ENCODE results near the gene DNAJC30.
A peak's percentile ranks its signal among the peaks of the same experiment; 100 is the strongest.
"Not testable (repeated sequence)": the region's sequence is repeated elsewhere in the genome, so short reads cannot be mapped to it uniquely, and the experiment has no call there.

DNAJC30 gene

DNA sequence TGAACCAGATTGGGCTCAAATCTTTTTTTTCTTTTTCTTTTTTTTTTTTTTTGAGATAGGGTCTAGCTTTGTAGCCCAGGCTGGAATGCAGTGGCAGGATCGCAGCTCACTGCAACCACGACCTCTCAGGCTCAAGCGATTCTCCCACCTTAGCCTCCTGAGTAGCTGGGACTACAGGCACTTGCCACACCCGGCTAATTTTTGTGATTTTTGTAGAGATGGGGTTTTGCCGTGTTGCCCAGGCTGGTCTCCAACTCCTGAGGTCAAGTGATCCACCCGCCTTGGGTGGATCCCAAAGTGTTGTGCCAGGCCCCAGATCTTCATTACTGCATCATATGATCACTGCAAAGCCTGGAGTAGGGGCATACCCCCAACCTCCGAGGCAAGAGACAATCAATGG lies 2.8 kb downstream of the DNAJC30 start:
- no peak for DNase-seq

DNA sequence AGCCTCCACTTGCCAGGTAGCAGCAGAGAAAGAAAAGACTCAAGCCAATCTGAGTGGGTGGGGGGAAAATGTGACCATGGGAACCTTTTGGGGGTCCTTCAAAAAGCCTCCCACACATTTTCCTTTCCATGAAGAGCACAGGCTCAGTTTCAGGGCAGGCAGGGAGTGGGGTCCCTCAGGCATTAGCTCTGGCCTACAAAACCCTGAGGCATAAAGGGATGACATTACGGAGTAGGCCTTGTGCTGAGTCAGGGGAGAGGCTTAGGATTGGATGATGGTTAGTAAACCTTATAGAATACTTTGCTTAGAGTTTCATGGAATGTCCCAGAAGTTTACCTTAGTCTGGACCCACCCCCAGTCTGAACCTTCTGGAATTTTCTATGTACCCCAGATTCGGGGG lies 3.5 kb downstream of the DNAJC30 start:
- DNase-seq: no peak

DNA sequence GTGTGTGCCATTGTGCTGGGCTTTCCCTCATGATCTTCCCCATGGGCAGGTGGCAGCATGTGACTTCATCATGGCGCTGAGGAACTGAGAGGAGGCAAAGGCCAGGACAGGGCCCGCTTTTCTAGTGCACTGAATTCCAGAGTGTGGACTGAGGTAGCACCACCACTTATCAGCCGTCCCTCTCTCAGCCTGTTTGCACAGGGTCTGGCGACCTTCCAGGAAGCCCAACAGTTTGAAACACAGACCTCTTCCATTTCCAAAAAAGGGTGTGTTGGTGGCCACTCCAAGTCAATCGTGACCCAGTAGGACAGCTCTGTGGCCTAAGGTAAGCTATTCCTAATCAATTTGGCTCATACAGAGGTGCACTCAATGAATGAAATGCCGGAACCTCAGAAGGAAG lies 4.4 kb downstream of the DNAJC30 start:
- DNase-seq: no peak

DNA sequence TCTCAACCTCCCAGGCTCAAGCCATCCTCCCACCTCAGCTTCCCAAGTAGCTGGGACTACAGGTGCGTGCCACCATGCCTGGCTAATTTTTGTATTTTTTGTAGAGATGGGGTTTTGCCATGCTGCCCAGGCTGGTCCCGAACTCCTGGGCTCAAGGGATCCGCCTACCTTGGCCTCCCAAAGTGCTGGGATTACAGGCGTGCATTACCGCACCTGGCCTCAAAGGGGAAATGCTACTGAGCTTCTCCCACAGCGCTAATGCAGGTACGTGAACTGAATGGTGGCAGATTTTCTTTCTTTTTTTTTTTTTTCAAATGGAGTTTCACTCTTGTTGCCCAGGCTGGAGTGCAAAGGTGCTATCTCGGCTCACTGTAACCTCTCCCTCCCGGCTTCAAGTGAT lies 7.2 kb downstream of the DNAJC30 start:
- not testable (repeated sequence) for DNase-seq

DNA sequence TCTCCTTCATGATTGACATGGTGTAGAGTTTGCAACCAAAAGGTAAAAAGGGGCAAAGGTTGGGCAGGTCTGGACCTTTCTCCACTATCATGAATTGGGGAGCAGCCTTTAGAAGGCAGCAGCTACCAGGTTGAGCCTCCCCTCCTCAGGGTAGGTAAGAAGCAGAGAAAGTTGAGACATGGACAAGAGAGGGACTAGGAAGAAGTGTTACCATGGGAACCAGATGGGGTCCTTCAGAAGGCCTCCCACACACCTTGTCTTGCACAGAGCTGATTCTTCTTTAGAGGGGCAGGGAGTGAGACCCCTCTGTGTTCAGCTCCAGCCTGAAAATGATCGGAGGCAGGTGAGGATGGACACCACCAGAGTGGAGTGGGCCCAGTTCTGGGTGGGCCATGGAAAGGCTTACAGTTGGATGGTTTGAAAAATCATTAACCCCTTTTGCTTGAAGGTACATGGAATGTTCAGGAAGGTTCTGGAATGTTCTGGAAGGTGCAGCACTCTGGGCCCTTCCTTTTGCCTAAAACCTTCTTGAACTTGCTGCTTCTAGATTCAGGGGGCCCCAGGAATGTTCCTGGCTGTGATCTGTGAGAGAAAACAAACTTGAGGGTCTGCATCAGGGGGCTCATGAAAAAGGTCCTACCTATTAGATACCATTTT lies 8.7 kb downstream of the DNAJC30 start:
- DNase-seq: no peak

DNA sequence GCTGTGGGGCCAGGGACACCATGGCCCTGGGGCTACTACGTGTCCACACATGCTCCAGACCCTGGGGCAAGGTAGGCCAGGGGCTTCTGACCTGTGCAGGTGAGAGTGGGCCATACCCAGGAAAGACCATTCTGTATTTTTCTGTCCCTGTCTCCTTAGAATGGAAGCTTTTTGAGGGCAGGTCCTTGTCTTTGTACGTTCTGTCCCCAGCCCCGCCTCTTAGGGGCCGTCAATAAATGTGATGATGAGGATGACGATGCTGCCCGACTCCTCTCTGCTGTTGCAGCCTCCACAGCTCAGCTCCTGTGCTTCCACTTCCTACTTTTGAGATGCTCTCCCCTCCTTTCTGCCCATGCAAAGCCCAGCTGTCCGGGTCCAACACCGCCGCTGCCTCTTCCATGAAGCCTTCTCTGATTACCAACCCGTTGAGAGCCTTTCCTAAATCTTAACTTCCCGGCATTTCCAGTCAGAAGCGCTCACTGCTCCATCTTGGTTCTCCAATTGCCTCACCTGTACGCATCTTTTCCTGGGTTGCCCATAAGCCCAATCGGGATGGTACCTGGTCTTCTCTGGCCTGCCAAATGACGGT lies 11.3 kb downstream of the DNAJC30 start:
- DNase-seq: no peak

DNA sequence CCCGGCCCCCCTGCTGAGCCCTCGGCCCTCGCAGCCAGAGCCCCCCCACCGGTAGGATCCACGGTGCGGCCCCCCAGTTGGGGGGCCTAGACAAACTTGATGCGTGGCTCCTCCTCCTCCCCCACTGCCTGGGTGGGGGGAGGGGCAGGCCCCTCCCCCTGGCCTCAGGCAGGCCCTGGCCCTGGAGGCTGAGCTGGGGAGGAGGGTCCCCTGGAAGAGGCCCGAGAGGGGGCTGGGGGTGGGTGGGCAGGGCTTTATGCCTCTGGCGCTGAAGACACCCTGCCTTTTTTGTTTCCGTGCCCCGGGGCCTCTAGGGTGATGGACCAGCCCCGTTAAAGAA lies 12.0 kb downstream of the DNAJC30 start:
- no peak for DNase-seq

DNA sequence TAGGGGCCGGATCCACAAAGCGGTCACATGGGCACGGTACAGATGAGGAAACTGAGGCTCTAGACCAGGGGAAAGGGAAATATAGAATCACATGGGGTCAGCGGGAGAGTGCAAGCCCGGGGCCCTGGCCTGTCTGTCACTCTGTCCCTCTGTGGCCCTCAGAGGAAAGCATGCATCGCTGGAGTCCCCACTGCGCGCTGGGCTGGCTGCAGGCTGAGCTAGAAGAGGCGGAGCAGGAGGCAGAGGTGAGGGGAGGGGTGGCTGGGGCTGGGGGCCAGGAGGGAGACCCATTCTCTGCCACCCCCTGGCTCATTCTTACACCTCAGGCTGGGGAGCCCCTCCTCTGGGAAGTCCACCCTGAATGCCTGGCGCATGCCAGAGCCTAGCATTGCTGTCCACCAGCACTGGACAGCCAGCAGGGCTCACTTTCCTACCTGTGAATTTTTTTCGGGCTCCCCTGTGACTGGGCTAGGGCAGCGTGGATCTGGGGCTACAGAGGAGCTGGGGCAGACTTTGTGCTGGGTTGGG lies 13.3 kb downstream of the DNAJC30 start:
- DNase-seq: no peak

DNA sequence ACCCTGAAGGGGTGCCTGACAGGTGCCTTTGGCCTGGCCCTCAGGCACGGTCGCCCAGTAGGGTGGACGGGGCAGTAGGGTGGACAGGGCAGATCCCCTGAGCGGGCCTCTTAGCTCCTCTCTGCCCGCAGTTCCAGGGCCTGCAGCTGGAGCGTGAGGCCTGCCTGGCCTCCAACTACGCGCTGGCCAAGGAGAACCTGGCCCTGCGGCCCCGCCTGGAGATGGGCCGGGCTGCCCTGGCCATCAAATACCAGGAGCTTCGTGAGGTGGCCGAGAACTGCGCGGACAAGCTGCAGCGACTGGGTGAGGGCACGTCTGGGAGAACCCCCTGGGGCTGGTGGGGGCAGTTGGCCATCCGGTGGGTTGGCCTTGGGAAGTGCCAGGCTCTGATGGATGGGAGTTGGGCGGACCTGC lies 14.0 kb downstream of the DNAJC30 start:
- no peak for DNase-seq

DNA sequence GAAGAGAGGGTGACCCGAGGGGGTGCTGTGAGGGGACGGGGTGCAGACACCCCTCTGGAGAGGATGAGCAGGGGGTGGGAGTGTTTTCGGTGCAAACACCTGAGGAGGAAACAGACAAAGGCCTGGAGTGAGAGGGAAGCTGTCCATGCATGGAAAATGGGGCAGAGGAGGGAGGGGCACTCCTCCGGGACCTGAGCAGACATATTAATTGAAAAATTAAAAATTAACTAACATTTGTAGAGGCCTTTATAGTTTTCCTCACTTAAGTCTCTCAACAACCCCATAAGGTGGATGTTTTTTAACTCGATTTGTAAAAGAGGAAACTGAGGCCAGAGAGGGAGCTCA lies 14.4 kb downstream of the DNAJC30 start:
- peak; percentile 42 for DNase-seq

DNA sequence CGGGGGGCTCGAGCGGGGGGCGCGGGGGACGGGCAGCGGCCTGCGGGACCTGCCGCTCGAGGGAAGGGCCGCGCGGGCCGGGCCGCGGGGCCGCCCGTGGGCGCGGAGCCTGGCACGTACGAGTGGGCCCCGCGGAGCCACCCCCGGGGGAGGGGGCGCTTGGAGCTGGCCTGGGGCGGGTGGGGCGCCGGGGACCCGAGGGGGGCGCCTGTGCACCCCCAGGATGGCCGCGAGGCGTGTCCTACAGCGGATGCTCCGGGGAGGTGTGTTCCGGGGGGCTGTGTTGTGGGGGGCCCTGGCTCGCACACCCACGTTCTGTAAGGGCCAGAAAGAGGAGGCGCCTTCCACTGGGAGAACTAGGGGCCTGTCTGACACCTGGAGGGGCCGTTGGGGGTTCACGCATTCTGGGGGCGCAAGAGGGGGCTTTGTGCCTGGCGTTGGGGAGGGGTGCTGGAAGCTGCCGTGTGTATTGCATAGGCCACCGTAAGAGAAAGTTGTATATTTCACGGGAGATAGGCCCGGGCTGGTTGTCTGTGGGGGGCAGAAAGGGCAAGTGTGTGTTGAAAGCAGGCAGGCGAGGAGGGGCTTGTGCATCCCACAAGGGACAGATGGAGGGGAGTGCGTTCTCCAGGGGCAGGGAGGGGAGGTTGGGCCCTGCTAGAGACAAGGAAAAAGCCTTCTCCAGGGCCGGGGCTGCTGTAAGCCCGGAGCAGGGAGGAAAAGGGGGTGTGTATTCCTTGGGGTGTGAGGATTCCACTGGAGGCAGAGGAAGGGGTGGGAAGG lies 15.0 kb downstream of the DNAJC30 start:
- peak; percentile 75 for DNase-seq

DNA sequence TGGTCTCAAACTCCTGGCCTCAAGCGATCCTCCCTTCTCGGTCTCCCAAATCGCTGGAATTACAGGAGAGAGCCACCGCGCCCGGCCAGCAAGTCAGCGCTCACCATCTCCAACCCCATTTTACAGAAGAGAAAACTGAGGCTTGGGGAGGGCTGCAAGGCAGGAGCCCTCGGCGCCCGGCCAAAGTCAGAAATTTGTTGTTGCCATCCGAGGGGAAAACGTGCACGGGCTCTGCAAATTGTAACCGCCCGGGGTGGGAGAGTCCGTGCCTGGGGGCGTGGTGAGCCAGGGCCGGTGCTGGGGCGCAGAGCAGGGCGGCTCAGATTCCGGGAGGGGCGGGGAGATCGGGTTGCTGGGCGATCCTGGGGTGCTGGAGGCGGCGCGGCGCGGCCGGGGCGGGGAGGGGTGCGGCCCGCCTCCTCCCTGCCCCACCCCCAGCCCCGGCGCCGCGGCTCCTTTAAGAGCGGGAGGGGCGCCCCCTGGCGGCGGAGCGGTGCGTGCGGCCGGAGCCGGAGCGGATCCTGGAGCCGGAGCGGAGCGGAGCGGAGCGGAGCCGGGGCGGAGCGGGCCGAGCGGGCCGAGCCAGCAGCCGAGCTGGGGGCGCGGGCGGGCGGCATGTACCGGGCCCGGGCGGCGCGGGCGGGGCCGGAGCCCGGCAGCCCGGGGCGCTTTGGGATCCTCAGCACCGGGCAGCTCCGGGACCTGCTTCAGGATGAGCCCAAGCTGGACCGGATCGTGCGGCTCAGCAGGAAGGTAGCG lies 15.7 kb downstream of the DNAJC30 start, which contains the start of gene VPS37D:
Gene VPS37D (plus strand): TSS at position 488 of the 759 bp plus-strand sequence. CDS start 128 bp downstream, at position 616.
- DNase-seq: peak; percentile 64

DNA sequence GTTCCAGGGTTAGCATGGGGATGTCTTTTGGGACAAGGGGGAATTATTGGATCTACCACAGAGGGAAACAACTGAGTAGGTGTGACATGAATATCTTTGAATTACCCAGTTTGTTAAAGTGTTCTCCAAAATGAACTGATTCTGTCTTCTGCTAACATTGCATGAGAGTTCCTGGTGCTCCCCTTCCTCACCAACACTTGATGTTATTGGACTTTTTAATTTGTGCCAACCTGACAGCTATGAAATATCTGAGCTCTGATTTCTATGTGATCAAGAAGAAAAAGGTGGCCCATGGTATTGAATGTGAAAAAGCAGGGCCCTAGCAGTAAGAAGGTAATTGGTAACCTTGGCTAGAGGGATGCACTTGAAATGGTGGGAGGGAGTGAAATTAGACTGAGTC lies 20.2 kb downstream of the DNAJC30 start:
- DNase-seq: no peak

DNA sequence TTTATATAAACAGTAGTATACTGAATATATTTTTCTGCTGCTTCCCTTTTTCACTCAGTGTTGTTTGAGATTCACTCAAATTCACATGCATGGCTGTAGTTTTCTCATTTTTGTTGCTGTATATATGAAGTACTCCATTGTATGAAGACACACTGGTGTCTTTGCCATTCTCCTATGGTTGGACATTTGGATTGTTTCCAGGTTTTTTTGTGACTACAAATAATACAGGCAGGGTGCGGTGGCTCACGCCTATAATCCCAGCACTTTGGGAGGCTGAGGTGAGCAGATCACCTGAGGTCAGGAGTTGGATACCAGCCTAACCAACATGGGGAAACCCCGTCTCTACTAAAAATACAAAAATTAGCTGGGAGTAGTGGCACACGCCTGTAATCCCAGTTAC lies 22.7 kb downstream of the DNAJC30 start:
- DNase-seq: not testable (repeated sequence)

DNA sequence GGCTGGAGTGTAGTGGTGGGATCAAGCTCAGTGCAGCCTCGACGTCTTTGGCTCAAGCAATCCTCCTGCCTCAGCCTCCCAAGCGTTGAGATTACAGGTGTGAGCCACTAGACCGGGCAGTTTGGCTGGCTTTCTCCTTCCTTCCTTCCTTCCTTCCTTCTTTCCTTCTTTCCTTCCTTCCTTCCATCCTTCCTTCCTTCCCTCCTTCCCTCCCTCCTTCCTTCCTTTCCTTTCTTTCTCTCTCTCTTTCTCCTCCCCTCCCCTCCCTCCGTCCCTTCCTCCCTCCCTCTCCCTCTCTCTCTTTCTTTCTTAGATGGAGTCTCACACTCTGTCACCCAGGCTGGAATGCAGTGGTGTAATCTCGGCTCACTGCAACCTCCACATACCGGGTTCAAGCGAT lies 23.3 kb downstream of the DNAJC30 start:
- no peak for DNase-seq

DNA sequence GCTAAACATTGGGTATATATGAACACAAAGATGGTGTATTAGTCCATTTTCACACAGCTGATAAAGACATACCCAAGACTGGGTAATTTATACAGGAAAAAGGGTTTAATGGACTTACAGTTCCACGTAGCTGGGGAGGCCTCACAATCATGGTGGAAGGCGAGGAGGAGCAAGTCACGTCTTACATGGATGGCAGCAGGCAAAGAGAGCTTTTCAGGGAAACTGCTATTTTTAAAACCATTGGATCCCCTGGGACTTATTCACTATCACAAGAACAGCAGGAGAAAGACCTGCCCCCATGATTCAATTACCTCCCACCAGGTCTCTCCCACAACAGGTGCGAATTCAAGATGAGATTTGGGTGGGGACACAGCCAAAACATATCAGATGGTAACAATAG lies 27.9 kb downstream of the DNAJC30 start:
- not testable (repeated sequence) for DNase-seq

DNA sequence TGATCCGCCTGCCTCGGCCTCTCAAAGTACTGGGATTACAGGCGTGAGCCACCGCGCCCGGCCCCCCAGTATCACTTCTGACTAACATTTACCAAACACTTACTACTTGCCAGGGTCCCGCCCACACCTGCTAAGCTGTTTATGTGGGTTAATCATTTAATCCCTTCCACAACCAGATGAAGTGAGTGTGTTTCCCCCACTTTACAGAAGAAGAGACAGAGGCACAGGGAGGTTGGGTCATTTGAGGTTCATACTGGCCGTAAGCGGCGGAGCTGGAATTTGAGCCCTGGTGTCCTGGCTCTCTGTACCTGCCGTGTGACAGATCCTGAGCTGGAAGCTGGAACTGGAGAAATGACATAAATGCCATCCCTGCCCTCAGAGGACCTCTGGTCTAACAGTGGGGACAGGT lies 30.7 kb downstream of the DNAJC30 start:
- no peak for DNase-seq

DNA sequence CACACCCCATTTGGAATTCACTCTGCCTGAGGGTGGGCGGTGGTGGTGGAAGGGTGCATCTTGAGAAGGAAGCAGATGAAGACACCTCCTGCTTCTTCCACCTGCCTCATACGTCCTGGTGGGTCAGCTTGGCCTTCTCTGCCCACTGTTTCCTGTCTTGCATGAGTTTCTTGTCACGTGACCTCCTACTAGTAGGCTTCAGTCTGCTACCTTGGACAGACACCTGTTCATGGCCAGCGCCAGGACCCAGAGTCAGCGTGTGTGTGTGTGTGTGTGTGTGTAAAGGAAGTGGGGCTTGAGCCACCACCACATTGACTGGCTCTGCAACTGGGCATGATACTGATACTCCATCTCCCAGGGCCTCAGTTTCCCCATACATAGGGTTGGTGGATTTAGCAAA lies 32.7 kb downstream of the DNAJC30 start:
- no peak for DNase-seq

DNA sequence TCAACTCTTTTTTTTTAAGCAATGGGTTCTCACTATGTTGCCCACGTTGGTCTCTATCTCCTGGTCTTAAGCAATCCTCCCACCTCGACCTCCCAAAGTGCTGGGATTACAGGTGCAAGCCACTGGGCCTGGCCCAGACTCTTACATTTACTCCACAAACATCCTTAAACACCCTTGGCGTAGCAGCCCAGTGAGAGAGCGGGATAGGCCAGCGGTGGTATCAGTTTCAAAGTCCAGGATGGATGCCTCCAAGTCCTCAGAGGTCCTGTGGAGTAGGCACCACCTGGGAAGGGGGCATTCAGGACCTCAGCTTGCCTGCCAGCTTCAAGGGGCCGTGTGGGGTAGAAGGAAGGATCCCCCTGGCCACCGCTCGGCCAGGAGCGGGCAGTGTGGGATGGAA lies 33.7 kb downstream of the DNAJC30 start:
- no peak for DNase-seq

DNA sequence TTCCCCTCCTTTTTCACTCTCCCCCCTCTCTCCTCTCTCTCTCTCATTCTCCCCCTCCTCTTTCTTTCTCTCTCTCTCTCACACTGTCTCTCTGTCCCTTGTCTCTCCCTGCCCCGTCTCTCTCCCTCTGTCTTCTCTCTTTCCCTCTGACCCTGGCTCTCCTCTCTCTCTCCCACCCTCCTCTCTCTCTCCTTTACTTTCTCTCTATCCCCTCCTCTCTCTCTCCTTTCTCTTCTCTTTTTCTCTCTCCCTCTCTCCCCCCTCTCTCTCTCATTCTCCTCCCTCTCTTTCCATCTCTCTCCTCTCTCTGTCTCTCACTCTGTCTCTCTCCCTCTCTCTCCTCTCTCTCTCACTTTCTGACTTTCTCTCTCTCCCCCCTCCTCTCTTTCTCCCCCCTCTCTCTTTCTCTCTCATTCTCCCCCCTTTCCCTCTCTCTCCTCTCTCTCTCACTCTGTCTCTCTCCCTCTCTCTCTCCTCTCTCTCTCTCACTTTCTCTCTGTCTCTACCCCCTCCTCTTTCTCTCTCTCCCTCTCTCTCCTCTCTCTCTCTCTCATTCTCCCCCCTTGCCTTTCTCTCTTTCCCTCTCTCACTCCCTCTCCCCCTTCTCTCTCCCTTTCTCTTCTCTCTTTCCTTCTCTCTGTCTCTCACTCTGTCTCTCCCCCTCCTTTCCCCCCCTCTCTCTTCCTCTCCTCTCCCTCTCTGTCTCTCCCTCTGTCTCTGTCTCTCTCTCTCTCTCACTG lies 34.5 kb downstream of the DNAJC30 start:
- DNase-seq: no peak

DNA sequence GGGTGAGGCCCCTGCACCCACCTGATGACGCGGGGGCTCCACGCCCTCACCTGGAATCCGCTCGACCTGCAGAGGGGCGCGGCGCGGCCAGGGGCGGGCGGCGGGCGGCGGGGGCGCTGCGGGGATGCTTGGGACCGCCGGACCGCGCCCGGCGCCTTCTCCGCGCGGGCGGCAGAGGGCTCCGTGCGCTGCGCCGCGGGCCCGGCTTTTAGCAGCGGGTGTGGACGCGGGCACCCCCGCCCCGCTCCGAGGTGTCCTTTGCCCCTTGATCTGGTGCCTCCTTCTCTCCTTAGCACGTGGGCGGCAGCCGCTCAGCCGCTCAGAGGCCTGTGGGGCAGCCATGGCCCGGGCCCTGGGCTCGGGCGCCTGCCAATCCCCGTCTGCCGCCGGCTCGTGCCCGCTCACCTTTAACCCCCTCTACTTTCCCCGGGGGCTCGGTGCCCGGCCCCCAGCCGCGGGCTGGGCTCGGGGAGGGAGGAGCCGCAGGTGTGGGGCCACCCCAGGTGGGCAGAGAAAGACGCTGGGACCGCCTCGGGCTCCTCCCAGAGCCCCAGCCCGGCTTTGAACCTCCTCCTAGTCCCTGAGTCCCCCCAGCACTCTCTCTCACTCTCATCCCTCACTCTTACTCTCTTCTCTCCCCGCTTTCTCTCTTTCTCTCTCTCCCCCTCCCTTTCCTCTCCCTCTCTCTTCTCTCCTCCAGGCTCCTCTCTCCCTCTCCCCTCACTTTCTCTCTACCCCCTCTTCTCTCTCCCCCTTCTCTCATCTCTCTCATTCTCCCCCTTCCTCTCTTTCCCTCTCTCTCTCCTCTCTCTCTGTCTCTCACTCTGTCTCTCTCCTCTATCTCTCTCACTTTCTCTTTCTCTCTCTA lies 35.3 kb downstream of the DNAJC30 start:
- DNase-seq: no peak

Measured in NCI-H1694 treated with DMSO at 0.1 percent for 48 hours (cell line).